ENCODE results near the gene PPP1R1C.

GRCh38 chr2:182166841-182167240 lies 181.2 kb downstream of the PPP1R1C start:
- TF ChIP-seq CTCF (IDR thresholded peaks at IDR 0.05) = no peak
- TF ChIP-seq POLR2AphosphoS5 (IDR thresholded peaks at IDR 0.05) = no peak
- no peak for TF ChIP-seq POLR2A (IDR thresholded peaks at IDR 0.05)
- TF ChIP-seq EP300 (IDR thresholded peaks at IDR 0.05) = no peak
